HEK293T (cell line): Measurements from ENCODE around the gene LRBA.
A peak's percentile ranks its signal among the peaks of the same experiment; 100 is the strongest.

Experiments used
- CTCF ChIA-PET: fragments of 350-600 bp; formaldehyde crosslinking; extraction: SDS; loops from one replicate; lab custom pipeline; 2021; ENCODE audit warnings: antibody characterized with exemption, inconsistent platforms; lab: Yijun Ruan, JAX
- POLR2A ChIA-PET: fragments of 350-600 bp; formaldehyde crosslinking; extraction: SDS; loops from one replicate; lab custom pipeline; 2020; ENCODE audit warnings: antibody characterized with exemption, inconsistent platforms; lab: Yijun Ruan, JAX
- DNase-seq: peaks from one replicate; pipeline ENCODE4 v3.0.0; 2012; ENCODE audit warnings: mixed read lengths; ENCODE audit errors: extremely low spot score
- ARNT ChIP-seq: fragments of 450-650 bp; IDR thresholded peaks from 2 replicates; pipeline ENCODE4 v1.6.1; 2017; ENCODE audit warnings: mild to moderate bottlenecking
- BHLHE40 ChIP-seq: fragments of 450-650 bp; IDR thresholded peaks from 2 replicates; pipeline ENCODE4 v1.6.1; 2016; ENCODE audit warnings: mild to moderate bottlenecking, moderate library complexity, borderline replicate concordance
- CTBP1 ChIP-seq: fragments of 450-650 bp; IDR thresholded peaks from 2 replicates; pipeline ENCODE4 v1.6.1; 2016; ENCODE audit warnings: borderline replicate concordance
- ELF4 ChIP-seq: fragments of 450-650 bp; IDR thresholded peaks from 2 replicates; pipeline ENCODE4 v1.6.1; 2017; ENCODE audit warnings: antibody characterized with exemption
- FOXA1 ChIP-seq: fragments of 450-650 bp; IDR thresholded peaks from 2 replicates; pipeline ENCODE4 v1.6.1; 2016; ENCODE audit warnings: mild to moderate bottlenecking
- FOXK2 ChIP-seq: fragments of 450-650 bp; IDR thresholded peaks from 2 replicates; pipeline ENCODE4 v1.6.1; 2016; ENCODE audit warnings: mild to moderate bottlenecking
- FOXM1 ChIP-seq: fragments of 450-650 bp; IDR thresholded peaks from 2 replicates; pipeline ENCODE4 v1.6.1; 2017; ENCODE audit warnings: mild to moderate bottlenecking, borderline replicate concordance
- HDGF ChIP-seq: fragments of 450-650 bp; IDR thresholded peaks from 2 replicates; pipeline ENCODE4 v1.6.1; 2017; ENCODE audit warnings: antibody characterized with exemption, borderline replicate concordance
- L3MBTL2 ChIP-seq: fragments of 450-650 bp; conservative IDR thresholded peaks from 2 replicates; pipeline ENCODE4 v1.6.1; 2016; ENCODE audit warnings: mild to moderate bottlenecking
- LEF1 ChIP-seq: fragments of 450-650 bp; IDR thresholded peaks from 2 replicates; pipeline ENCODE4 v1.6.1; 2017; ENCODE audit warnings: mild to moderate bottlenecking, borderline replicate concordance
- NFRKB ChIP-seq: fragments of 450-650 bp; IDR thresholded peaks from 2 replicates; pipeline ENCODE4 v1.6.1; 2016; ENCODE audit warnings: mild to moderate bottlenecking, moderate library complexity
- SP1 ChIP-seq: fragments of 450-650 bp; IDR thresholded peaks from 2 replicates; pipeline ENCODE4 v1.6.1; 2017
- SUZ12 ChIP-seq: fragments of 450-650 bp; IDR thresholded peaks from 2 replicates; pipeline ENCODE4 v1.6.1; 2016; ENCODE audit warnings: mild to moderate bottlenecking
- TARDBP ChIP-seq: fragments of 450-650 bp; IDR thresholded peaks from 2 replicates; pipeline ENCODE4 v1.6.1; 2016
- ZNF384 ChIP-seq: fragments of 450-650 bp; IDR thresholded peaks from 2 replicates; pipeline ENCODE4 v1.6.1; 2016
- TF ChIP-seq, protein P1 (sequence below): fragments of 450-650 bp; IDR thresholded peaks from 2 replicates; pipeline ENCODE4 v1.6.1; 2016

Gene LRBA

DNA sequence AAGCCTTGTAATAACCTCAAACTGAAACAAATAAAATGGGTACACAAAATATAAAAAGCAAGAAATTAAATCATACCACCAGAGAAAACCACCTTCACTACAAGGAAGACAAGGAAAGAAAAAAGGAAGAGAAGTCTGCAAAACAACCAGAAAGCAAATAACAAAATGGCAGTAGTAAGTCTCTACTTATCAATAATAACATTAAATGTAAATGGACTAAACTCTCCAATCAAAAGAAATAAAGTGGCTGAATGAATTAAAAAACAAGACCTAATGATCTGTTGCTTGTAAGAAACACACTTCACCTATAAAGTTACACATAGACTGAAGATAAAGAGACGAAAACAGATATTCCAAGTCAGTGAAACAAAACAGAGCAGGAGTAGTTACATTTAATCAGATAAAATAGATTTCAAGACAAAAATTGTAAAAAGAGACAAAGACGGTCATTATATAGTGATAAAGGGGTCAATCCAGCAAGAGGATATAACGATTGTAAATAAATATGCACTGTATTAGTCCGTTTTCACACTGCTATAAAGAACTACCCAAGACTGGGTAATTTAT lies 289.0 kb downstream of the LRBA start:
- no peak for TF ChIP-seq TARDBP
- no peak for TF ChIP-seq BHLHE40
- TF ChIP-seq ELF4: no peak
- TF ChIP-seq SUZ12: no peak
- no peak for TF ChIP-seq L3MBTL2
- no peak for TF ChIP-seq LEF1
- TF ChIP-seq SP1: no peak
- no peak for TF ChIP-seq FOXK2
- no peak for TF ChIP-seq FOXA1
- TF ChIP-seq NFRKB: no peak
- no peak for TF ChIP-seq ARNT
- TF ChIP-seq ZNF384: no peak
- no peak for TF ChIP-seq HDGF
- TF ChIP-seq CTBP1: no peak
- TF ChIP-seq, protein P1, sequence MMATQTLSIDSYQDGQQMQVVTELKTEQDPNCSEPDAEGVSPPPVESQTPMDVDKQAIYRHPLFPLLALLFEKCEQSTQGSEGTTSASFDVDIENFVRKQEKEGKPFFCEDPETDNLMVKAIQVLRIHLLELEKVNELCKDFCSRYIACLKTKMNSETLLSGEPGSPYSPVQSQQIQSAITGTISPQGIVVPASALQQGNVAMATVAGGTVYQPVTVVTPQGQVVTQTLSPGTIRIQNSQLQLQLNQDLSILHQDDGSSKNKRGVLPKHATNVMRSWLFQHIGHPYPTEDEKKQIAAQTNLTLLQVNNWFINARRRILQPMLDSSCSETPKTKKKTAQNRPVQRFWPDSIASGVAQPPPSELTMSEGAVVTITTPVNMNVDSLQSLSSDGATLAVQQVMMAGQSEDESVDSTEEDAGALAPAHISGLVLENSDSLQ: no peak
- TF ChIP-seq FOXM1: no peak
- ChIA-PET POLR2A (no interaction called here), CTCF (interaction anchor here (0.6 kb wide), 1 partner anchor 912 kb away, joined by 3 read pairs; no protein-coding TSS in a partner anchor)
- DNase-seq: no peak

DNA sequence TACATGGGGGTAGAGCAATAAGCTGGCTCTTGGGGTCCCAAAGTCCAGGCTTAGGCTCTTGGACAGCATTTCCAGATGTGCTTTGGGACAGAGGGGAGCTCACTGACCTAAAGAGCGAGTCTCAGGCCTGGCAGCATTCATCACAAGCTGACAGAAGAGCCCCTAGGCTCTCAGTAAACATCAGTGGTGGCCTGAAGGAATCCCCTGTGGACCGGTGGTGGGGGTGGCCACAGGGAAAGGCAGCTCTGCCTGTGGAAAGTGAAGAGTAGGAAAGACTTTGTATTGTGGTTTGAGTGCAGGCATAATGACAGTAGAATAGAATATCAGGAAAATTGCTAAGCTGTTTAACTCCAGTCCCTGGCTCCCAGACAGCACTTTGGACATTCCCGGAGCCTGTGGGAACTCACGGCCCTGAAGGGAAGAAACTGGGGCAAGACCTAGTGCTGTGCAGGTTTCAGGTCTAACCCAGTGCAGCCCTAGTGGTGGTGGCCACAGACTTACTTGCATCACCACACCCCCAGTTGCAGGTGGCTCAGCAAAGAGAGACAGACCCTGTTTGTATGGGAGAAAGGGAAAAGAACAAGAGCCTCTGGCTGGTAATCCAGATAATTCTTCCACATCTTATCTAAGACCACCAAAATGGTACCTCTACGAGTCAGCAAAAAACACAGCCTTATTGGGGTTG lies 291.2 kb downstream of the LRBA start:
- DNase-seq: no peak
- POLR2A ChIA-PET: no interaction called here
- TF ChIP-seq SUZ12: no peak
- TF ChIP-seq, protein P1: no peak
- TF ChIP-seq FOXK2: no peak
- TF ChIP-seq SP1: no peak
- TF ChIP-seq FOXM1: no peak
- TF ChIP-seq TARDBP: no peak
- TF ChIP-seq HDGF: no peak
- TF ChIP-seq ARNT: no peak
- no peak for TF ChIP-seq CTBP1
- no peak for TF ChIP-seq BHLHE40
- TF ChIP-seq LEF1: no peak
- no peak for TF ChIP-seq FOXA1
- TF ChIP-seq ELF4: no peak
- no peak for TF ChIP-seq NFRKB
- TF ChIP-seq L3MBTL2: no peak
- TF ChIP-seq ZNF384: no peak
- CTCF ChIA-PET: interaction anchor here (1.1 kb wide), 1 partner anchor 104 kb away, joined by 4 read pairs; no protein-coding TSS in a partner anchor

DNA sequence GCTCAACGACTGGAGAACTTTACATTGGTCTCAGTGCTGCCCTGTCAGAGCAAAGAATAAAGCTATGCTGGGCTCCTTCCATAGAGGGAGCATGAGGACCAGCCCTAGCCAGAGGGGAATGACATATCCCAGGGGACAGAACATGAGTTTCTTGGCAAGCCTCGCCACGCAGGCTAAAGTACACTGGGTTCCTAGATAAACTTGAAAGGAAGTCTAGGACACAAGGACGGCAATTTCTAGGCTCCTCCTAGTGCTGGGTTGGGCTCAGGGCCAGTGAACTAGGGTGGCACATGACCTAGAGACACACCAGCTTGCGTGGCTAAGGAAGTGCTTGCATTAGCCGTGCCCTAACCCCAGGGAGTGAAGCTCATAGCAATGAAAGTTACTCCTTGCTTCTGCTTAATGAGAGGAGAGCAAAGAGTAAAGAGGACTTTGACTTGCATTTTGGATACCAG lies 292.1 kb downstream of the LRBA start:
- TF ChIP-seq FOXK2 (no peak), ELF4 (no peak), CTBP1 (no peak), HDGF (no peak), FOXM1 (no peak)
- TF ChIP-seq, protein P1: no peak
- DNase-seq: peak; percentile 6
- CTCF ChIA-PET: interaction anchor here (0.6 to 1.1 kb wide), 2 partner anchors 105 to 1606 kb away, joined by 3 to 4 read pairs; no protein-coding TSS in a partner anchor
- POLR2A ChIA-PET: no interaction called here

DNA sequence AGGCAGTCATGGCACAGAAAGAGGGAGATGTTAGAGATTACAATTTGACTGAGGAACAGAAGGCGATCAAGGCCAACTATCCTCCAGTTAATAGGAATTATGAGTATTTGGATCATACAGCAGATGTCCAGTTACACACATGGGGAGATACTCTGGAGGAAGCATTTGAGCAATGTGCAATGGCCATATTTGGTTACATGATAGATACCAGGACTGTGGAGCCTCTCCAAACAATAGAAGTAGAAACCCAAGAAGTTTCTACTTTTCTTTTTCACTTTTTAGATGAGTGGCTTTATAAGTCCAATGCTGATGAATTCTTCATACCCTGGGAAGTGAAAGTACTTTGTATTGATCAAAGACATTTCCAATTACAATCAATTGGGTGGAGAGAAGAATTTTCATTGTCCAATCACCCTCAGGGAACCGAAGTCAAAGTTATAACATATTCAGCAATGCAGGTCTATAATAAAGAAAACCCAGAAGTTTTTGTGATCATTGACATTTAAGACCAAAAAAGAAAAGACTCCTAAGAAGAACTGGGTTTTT lies 294.0 kb downstream of the LRBA start:
- CTCF ChIA-PET: no interaction called here
- no peak for DNase-seq
- POLR2A ChIA-PET: no interaction called here
- no peak for TF ChIP-seq NFRKB
- TF ChIP-seq TARDBP: no peak
- no peak for TF ChIP-seq SUZ12

DNA sequence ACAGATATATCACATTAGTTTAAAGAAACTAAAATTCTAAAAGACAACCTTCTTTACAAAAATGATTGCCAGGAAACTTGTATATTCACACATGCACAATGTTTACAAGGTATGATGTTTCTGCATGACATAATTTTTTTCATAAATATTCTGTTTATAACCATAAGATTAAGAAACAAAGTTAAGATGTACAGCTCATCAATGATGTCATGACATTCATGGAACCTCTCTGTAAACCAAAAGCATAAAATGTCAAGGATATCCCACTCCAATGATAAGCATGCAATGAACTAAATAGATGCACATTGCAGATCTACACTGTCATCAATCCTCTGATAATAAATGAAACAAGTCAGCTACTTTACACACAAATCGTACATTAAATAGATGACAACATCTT lies 297.1 kb downstream of the LRBA start:
- POLR2A ChIA-PET: no interaction called here
- CTCF ChIA-PET: no interaction called here
- TF ChIP-seq FOXK2 (no peak), FOXM1 (no peak), BHLHE40 (no peak), HDGF (no peak), NFRKB (no peak), ELF4 (no peak), LEF1 (no peak), CTBP1 (no peak), SP1 (no peak), ZNF384 (no peak)
- TF ChIP-seq, protein P1: no peak
- DNase-seq: no peak
